Endodermal cell (in vitro differentiated cells): ENCODE results near the gene SST. TPM values are rescaled to one million over a fixed set of nuclear protein-coding genes. Genes with fewer than 3 reads are reported as not detected.

Experiments
- DNase-seq: peaks from one replicate; pipeline ENCODE4 v3.0.0-alpha.2; 2017
- H3K27ac ChIP-seq: 2 replicates; pipeline ENCODE4 v1.5.1; 2013; ENCODE audit warnings: mild to moderate bottlenecking, low read depth, low read length, moderate library complexity
- H3K27me3 ChIP-seq: 2 replicates; pipeline ENCODE4 v1.6.1; 2013; ENCODE audit warnings: mild to moderate bottlenecking, low read length, moderate library complexity; ENCODE audit not compliant: insufficient read depth, control insufficient read depth, poor library complexity, severe bottlenecking
- H3K36me3 ChIP-seq: 2 replicates; pipeline ENCODE4 v1.7.0; 2013; ENCODE audit warnings: mild to moderate bottlenecking, low read length, moderate library complexity; ENCODE audit not compliant: control insufficient read depth, insufficient read depth
- H3K4me1 ChIP-seq: one replicate; pipeline ENCODE4 v1.7.0; 2013; ENCODE audit warnings: low read length; ENCODE audit not compliant: control insufficient read depth, insufficient read depth
- H3K4me3 ChIP-seq: 2 replicates; pipeline ENCODE4 v1.5.1; 2013; ENCODE audit warnings: mild to moderate bottlenecking, low read length, moderate library complexity
- H3K9ac ChIP-seq: 2 replicates; pipeline ENCODE4 v1.6.1; 2013; ENCODE audit warnings: mild to moderate bottlenecking, low read length, moderate library complexity; ENCODE audit not compliant: poor library complexity, severe bottlenecking; ENCODE audit errors: extremely low read depth
- H3K9me3 ChIP-seq: 2 replicates; pipeline ENCODE4 v1.6.1; 2013; ENCODE audit warnings: mild to moderate bottlenecking, low read length, moderate library complexity; ENCODE audit not compliant: control insufficient read depth
- H3K27ac Mint-ChIP-seq: 2 replicates; pipeline ENCODE4 v1.8.0; 2020; ENCODE audit warnings: mixed read lengths
- H3K27me3 Mint-ChIP-seq: 2 replicates; pipeline ENCODE4 v1.8.0; 2021; ENCODE audit warnings: mild to moderate bottlenecking, mixed read lengths; ENCODE audit not compliant: insufficient read depth
- H3K36me3 Mint-ChIP-seq: 2 replicates; pipeline ENCODE4 v1.8.0; 2020; ENCODE audit warnings: low read depth, mixed read lengths
- H3K4me1 Mint-ChIP-seq: 2 replicates; pipeline ENCODE4 v1.8.0; 2020; ENCODE audit warnings: mixed read lengths
- H3K4me3 Mint-ChIP-seq: 2 replicates; pipeline ENCODE4 v1.8.0; 2020; ENCODE audit warnings: mild to moderate bottlenecking, moderate library complexity, mixed read lengths
- H3K9me3 Mint-ChIP-seq: 2 replicates; pipeline ENCODE4 v1.8.0; 2020; ENCODE audit warnings: mild to moderate bottlenecking, mixed read lengths
- CTCF ChIP-seq: fragments of 200-600 bp; sonication (generic); conservative IDR thresholded peaks from 2 replicates; pipeline ENCODE4 v1.5.0; 2021; ENCODE audit warnings: antibody characterized with exemption, mild to moderate bottlenecking
- WGBS, 2 experiments: methylation state at CpG; one replicate each; pipeline versions ENCODE4 v1.1.5 to v1.1.7; 2013; ENCODE audit warnings: missing lambda C conversion rate in 2 of 2, mixed read lengths in 1 of 2; ENCODE audit not compliant: insufficient coverage in 1 of 2, insufficient read length in 1 of 2; 5-methylcytosine and 5-hydroxymethylcytosine counted together
- total RNA-seq, 2 donors: library from RNA; stranded (reverse); fragmentation: NEBNext Ultra II Directional in 1 of 2; extraction: Animal tissue kit (Norgen Biotek cat#: 25700) in 1 of 2; gene quantifications; 2 replicates in 1 of 2; 3 replicates in 1 of 2; pipeline ENCODE4 v1.2.1, GENCODE V29; 2021

SST gene
- total RNA-seq, 2 donors from 2014 or later = not detected

- WGBS, 2 experiments = 83 to 91% methylated on average over 2 to 5 of the region's 5 CpGs
- no peak overlapping the region for H3K4me3 Mint-ChIP-seq
- peaks cover 7% of the 10 kb centered on the region for H3K27me3 Mint-ChIP-seq
These were observed 30.1 kb downstream of the SST start for GRCh38 chr3:187639927-187640568.

GRCh38 chr3:187636528-187636927, 33.7 kb downstream of the SST start:
- Histone ChIP-seq H3K9ac (no peak overlapping the region), H3K9me3 (peaks cover 34% of the 10 kb centered on the region), H3K27me3 (no peaks in the 10 kb centered on the region), H3K4me1 (peaks cover 7% of the 10 kb centered on the region), H3K27ac (no peak overlapping the region), H3K36me3 (no peaks in the 10 kb centered on the region), H3K4me3 (no peak overlapping the region)
- no peak for DNase-seq
- H3K4me3 Mint-ChIP-seq = no peak overlapping the region
- peaks cover 30% of the 10 kb centered on the region for H3K9me3 Mint-ChIP-seq
- H3K4me1 Mint-ChIP-seq = peaks cover 16% of the 10 kb centered on the region
- H3K27ac Mint-ChIP-seq = no peak overlapping the region
- H3K36me3 Mint-ChIP-seq = peaks cover 3% of the 10 kb centered on the region
- H3K27me3 Mint-ChIP-seq = peaks cover 4% of the 10 kb centered on the region
- no peak for TF ChIP-seq CTCF

More at GRCh38 chr3:187639927-187640568, 30.1 kb downstream of the SST start:
- no peak for TF ChIP-seq CTCF
- Histone ChIP-seq H3K4me3 (no peak overlapping the region), H3K27ac (no peak overlapping the region), H3K9ac (no peak overlapping the region), H3K27me3 (peaks cover 6% of the 10 kb centered on the region), H3K36me3 (no peaks in the 10 kb centered on the region), H3K4me1 (no peaks in the 10 kb centered on the region), H3K9me3 (peaks cover 13% of the 10 kb centered on the region)
- peaks cover 7% of the 10 kb centered on the region for H3K4me1 Mint-ChIP-seq
- peaks cover 14% of the 10 kb centered on the region for H3K9me3 Mint-ChIP-seq
- H3K27ac Mint-ChIP-seq = no peak overlapping the region
- H3K36me3 Mint-ChIP-seq = peaks cover under 1% of the 10 kb centered on the region
- no peak for DNase-seq

GRCh38 chr3:187630404-187630803, 39.8 kb downstream of the SST start:
- Mint-ChIP-seq H3K27me3 (peaks cover 3% of the 10 kb centered on the region), H3K9me3 (peaks cover 20% of the 10 kb centered on the region), H3K36me3 (peaks cover 3% of the 10 kb centered on the region), H3K4me3 (no peak overlapping the region), H3K4me1 (peaks cover 24% of the 10 kb centered on the region), H3K27ac (no peak overlapping the region)
- 89 to 96% methylated on average over 2 to 3 of the region's 3 CpGs for WGBS, 2 experiments
- H3K27ac ChIP-seq = no peak overlapping the region
- no peak for TF ChIP-seq CTCF
- H3K9me3 ChIP-seq = peaks cover 29% of the 10 kb centered on the region
- peaks cover 7% of the 10 kb centered on the region for H3K4me1 ChIP-seq
- DNase-seq = no peak
- no peak overlapping the region for H3K4me3 ChIP-seq
- no peak overlapping the region for H3K9ac ChIP-seq
- no peaks in the 10 kb centered on the region for H3K36me3 ChIP-seq
- H3K27me3 ChIP-seq = no peaks in the 10 kb centered on the region
